NCI-H345 treated with DMSO at 0.1 percent for 48 hours (cell line): Measurements from ENCODE around the gene PIM1.
"Not testable (repeated sequence)": the region's sequence is repeated elsewhere in the genome, so short reads cannot be mapped to it uniquely, and the experiment has no call there.

Experiments
- DNase-seq: peaks from one replicate; lab custom pipeline; 2025; ENCODE audit not compliant: unreplicated experiment; lab: John Stamatoyannopoulos, UW

The PIM1 gene

GRCh38 chr6:37170273-37171200 lies 585 bp downstream of the PIM1 start:
- DNase-seq, result no peak

- DNase-seq, result peak; percentile 26
Measured at GRCh38 chr6:37171201-37171969, 1.4 kb downstream of the PIM1 start.

- DNase-seq, result peak; percentile 90
Measured at GRCh38 chr6:37171970-37172812, 2.2 kb downstream of the PIM1 start.

GRCh38 chr6:37172912-37173492 lies 3.0 kb downstream of the PIM1 start:
- DNase-seq, result no peak

DNA sequence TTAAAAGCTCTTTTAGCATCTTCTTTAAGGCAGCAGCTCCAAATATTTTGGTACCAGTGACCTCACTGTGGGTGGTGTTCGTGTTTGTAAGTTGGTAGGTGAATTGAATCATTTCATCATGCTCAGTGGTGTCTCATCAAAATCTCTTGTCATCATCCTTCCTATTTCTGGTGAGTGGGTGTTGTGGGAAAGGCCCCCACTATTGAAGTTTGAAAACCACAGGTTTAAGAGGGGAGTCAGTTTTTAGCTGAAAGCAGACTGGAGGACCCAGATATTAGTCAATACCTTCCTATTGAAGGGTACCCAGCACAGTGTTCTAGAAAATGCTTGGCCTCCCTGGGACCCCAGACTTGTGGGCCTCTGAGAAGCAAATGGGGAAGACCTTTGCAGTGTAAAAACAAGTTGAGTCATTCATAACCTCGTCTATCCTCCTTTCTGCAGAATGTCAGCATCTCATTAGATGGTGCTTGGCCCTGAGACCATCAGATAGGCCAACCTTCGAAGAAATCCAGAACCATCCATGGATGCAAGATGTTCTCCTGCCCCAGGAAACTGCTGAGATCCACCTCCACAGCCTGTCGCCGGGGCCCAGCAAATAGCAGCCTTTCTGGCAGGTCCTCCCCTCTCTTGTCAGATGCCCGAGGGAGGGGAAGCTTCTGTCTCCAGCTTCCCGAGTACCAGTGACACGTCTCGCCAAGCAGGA lies 3.7 kb downstream of the PIM1 start:
- DNase-seq, result no peak

GRCh38 chr6:37174196-37174514 lies 4.2 kb downstream of the PIM1 start:
- DNase-seq, result no peak

GRCh38 chr6:37174515-37175331 lies 4.8 kb downstream of the PIM1 start:
- no peak for DNase-seq

DNA sequence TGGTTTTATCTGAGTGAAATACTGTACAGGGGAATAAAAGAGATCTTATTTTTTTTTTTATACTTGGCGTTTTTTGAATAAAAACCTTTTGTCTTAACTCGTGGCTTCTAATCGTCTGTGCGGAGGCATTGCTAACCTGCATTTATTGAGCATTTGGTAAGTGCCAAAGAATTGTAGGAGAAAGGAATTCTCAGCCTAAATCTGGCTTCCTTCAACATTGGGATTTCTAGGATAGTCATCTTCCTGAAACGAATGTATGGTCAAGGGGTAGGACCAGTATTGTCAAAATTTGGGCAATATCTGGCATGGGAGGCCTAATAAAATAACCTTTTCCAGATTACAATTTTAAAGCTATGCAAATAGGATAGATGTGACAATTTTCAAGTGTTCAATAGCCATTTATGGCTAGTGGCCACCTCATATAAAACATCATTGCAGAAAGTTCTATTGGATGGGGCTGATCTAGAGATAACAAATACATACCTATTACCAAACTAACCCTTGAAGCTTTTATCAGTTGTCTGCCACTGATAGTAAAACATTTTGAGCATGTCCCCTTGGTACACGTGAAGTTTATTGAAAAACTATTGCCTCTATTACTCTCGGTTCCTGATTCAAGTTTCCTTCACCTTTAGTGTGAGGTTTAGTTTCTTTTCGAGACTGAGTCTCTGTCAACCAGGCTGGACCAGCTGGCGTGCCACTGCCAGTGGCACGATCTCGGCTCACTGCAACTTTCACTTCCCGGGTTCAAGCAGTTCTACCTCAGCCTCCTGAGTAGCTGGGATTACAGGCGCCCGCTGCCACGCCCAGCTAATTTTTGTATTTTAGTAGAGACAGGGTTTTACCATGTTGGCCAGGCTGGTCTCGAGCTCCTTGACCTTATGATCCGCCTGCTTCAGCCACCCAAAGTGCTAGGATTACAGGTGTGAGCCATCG lies 5.6 kb downstream of the PIM1 start:
- no peak for DNase-seq

GRCh38 chr6:37176268-37177076 lies 6.5 kb downstream of the PIM1 start:
- no peak for DNase-seq

GRCh38 chr6:37177077-37177934 lies 7.4 kb downstream of the PIM1 start:
- no peak for DNase-seq

- no peak for DNase-seq
Measured at GRCh38 chr6:37177935-37178517, 8.1 kb downstream of the PIM1 start.

- no peak for DNase-seq
Measured at GRCh38 chr6:37180075-37180474, 10.1 kb downstream of the PIM1 start.

- DNase-seq, result not testable (repeated sequence)
Measured at GRCh38 chr6:37180610-37181009, 10.7 kb downstream of the PIM1 start.

- no peak for DNase-seq
Measured at GRCh38 chr6:37182736-37183590, 13.0 kb downstream of the PIM1 start.

DNA sequence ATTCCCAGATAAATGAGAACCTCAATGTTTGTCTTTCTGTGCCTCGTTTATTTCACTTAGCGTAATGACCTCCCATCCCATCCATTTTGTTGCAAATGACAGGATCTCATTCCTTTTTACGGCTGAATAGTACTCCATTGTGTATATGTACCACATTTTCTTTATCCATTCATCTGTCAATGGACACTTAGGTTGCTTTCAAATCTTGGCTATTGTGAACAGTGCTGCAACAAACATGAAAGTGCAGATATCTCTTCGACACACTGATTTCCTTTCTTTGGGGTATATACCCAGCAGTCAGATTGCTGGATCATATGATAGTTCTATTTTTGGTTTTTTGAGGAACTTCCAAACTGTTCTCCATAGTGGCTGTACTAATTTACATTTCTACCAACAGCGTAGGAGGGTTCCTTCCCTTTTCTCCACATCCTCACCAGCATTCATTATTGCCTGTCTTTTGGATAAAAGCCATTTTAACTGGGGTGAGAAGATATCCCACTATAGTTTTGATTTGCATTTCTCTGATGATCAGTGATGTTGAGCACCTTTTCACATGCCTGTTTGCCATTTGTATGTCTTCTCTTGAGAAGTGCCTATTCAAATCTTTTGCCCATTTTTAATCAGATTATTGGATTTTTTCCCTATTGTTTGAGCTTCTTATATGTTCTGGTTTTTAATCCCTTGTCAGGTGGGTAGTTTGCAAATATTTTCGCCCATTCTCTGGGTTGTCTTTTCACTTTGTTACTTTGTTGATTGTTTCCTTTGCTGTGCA lies 16.2 kb downstream of the PIM1 start:
- not testable (repeated sequence) for DNase-seq
